UCSD-AML1 (cell line): ENCODE data around the gene ZNF3.
"Not testable (repeated sequence)": the region's sequence is repeated elsewhere in the genome, so short reads cannot be mapped to it uniquely, and the experiment has no call there.

Source experiments
- DNase-seq: peaks from one replicate; lab custom pipeline; 2025; ENCODE audit not compliant: unreplicated experiment; lab: John Stamatoyannopoulos, UW

ZNF3 gene

GRCh38 chr7:100081535-100082102, at the start of gene ZNF3:
TSS of gene ZNF3 (minus strand) at chr7:100081723. CDS start at chr7:100077357, 4,366 bp downstream.
- DNase-seq: peak; percentile 92

GRCh38 chr7:100130608-100131453, 49.3 kb upstream of the ZNF3 start:
- DNase-seq: peak; percentile 64

GRCh38 chr7:100130220-100130607, 48.7 kb upstream of the ZNF3 start:
- DNase-seq: not testable (repeated sequence)

GRCh38 chr7:100128637-100128963, 47.1 kb upstream of the ZNF3 start:
- DNase-seq: no peak

- DNase-seq: no peak
Observed at GRCh38 chr7:100127866-100128636, 46.5 kb upstream of the ZNF3 start.

GRCh38 chr7:100126931-100127865, 45.7 kb upstream of the ZNF3 start, which contains the start of gene MBLAC1:
TSS of gene MBLAC1 (plus strand) at chr7:100126967. CDS start at chr7:100127396, 429 bp downstream.
- peak; percentile 75 for DNase-seq

- DNase-seq: no peak
Observed at GRCh38 chr7:100126239-100126930, 44.9 kb upstream of the ZNF3 start.

- DNase-seq: peak; percentile 13
Observed at GRCh38 chr7:100124301-100125230, 43.0 kb upstream of the ZNF3 start.

GRCh38 chr7:100122568-100122967, 41.0 kb upstream of the ZNF3 start:
- DNase-seq: no peak

- DNase-seq: no peak
Observed at GRCh38 chr7:100122067-100122466, 40.5 kb upstream of the ZNF3 start.

GRCh38 chr7:100120733-100121036, 39.2 kb upstream of the ZNF3 start:
- no peak for DNase-seq

- DNase-seq: no peak
Observed at GRCh38 chr7:100119970-100120732, 38.6 kb upstream of the ZNF3 start.

- DNase-seq: peak; percentile 83
Observed at GRCh38 chr7:100119072-100119969, 37.8 kb upstream of the ZNF3 start, which contains the start of the genes CNPY4 and TAF6. TSS of gene CNPY4 (plus strand) at chr7:100119634. CDS start at chr7:100119745, 111 bp downstream. TSS of gene TAF6 (minus strand) at chr7:100119358. CDS start at chr7:100114209, 5,149 bp downstream.

GRCh38 chr7:100118388-100119071, 37.0 kb upstream of the ZNF3 start:
- no peak for DNase-seq

GRCh38 chr7:100115026-100115425, 33.5 kb upstream of the ZNF3 start:
- no peak for DNase-seq

GRCh38 chr7:100111914-100112313, 30.4 kb upstream of the ZNF3 start:
- DNase-seq: no peak

- no peak for DNase-seq
Observed at GRCh38 chr7:100111156-100111555, 29.6 kb upstream of the ZNF3 start.
